Nephron (organoid): Measurements from ENCODE around the gene CERS5.

Experiments
- H3K27ac Mint-ChIP-seq, 3 experiments: 2 replicates each; pipeline ENCODE4 v1.8.0; 2020; ENCODE audit warnings: mixed read lengths in 3 of 3, mild to moderate bottlenecking in 2 of 3, moderate library complexity in 1 of 3
- H3K27me3 Mint-ChIP-seq: 2 replicates; pipeline ENCODE4 v1.8.0; 2021; ENCODE audit warnings: low read depth, mild to moderate bottlenecking, moderate library complexity, mixed read lengths
- H3K36me3 Mint-ChIP-seq: 2 replicates; pipeline ENCODE4 v1.8.0; 2020; ENCODE audit warnings: low read depth, mixed read lengths
- H3K4me1 Mint-ChIP-seq: 2 replicates; pipeline ENCODE4 v1.8.0; 2020; ENCODE audit warnings: mixed read lengths
- H3K4me3 Mint-ChIP-seq, 3 experiments: 2 replicates each; pipeline ENCODE4 v1.8.0; 2020; ENCODE audit warnings: mild to moderate bottlenecking in 3 of 3, mixed read lengths in 3 of 3, moderate library complexity in 2 of 3
- H3K9me3 Mint-ChIP-seq: 2 replicates; pipeline ENCODE4 v1.8.0; 2020; ENCODE audit warnings: mixed read lengths
- TF ChIP-seq, protein P1 (sequence below), 3 experiments: fragments of 200-600 bp; sonication (generic); IDR thresholded peaks; one replicate each; pipeline ENCODE4 v1.5.0; 2021; ENCODE audit warnings: antibody characterized with exemption in 3 of 3; ENCODE audit not compliant: unreplicated experiment in 3 of 3

The CERS5 gene

DNA sequence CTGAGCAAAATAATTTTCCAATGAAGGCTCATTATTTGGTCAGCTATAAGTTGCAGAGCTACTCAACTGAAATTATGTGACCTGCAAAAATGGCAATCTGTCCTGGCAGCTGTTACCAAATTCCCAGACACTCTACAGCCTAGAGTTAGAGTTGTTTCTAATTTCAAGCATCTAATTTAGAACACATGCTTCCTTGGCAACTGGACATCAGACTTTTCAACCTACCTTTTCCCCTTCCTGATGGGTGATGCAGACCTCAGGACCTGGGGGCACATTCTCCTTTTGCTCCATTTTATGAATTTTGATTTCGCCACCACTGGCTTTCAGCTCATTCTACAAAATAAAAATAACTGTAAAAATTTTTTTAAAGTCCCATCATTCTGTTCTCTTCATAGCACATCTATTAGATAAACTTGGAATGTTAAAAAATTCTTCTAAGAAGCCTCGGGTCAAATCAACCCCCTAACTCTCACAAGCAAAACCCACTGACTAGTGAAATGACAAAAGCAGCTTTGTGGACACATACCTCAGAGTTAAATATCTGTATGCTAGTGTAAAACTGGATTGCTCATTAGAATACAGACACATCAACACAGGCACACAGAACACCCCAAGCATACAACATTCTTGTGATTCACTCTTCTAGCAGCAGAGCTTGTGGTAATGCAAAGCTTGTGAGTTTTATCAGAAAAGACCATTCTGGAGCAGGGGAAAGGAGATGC lies 33.5 kb upstream of the CERS5 start:
- Mint-ChIP-seq H3K36me3 (peaks cover 61% of the 10 kb centered on the region), H3K4me1 (peaks cover 57% of the 10 kb centered on the region)

DNA sequence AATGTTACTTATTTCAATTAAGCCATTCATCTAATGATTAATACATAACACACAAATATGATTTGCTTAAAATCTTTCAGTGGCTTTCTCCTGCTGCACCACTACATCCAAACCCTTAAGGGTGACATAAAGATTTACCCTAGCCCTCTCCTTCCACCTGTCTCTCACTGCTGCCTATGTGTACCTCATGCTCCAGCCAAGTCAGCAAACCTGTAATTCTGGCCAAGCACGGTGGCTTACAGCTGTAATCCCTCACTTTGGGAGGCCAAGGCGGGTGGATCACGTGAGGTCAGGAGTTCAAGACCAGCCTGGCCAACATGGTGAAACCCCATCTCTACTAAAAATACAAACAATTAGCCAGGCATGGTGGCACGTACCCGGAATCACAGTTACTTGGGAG lies 31.7 kb upstream of the CERS5 start:
- Mint-ChIP-seq H3K4me3 (no peak overlapping the region), H3K4me1 (peaks cover 59% of the 10 kb centered on the region), H3K27ac (peak overlapping the region in 1 of 3 experiments; percentile 46), H3K27me3 (no peaks in the 10 kb centered on the region), H3K9me3 (no peaks in the 10 kb centered on the region), H3K36me3 (peaks cover 56% of the 10 kb centered on the region)
- TF ChIP-seq, protein P1, sequence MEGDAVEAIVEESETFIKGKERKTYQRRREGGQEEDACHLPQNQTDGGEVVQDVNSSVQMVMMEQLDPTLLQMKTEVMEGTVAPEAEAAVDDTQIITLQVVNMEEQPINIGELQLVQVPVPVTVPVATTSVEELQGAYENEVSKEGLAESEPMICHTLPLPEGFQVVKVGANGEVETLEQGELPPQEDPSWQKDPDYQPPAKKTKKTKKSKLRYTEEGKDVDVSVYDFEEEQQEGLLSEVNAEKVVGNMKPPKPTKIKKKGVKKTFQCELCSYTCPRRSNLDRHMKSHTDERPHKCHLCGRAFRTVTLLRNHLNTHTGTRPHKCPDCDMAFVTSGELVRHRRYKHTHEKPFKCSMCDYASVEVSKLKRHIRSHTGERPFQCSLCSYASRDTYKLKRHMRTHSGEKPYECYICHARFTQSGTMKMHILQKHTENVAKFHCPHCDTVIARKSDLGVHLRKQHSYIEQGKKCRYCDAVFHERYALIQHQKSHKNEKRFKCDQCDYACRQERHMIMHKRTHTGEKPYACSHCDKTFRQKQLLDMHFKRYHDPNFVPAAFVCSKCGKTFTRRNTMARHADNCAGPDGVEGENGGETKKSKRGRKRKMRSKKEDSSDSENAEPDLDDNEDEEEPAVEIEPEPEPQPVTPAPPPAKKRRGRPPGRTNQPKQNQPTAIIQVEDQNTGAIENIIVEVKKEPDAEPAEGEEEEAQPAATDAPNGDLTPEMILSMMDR (IDR thresholded peaks at IDR 0.05; ENCODE audit: unreplicated experiment in 3 of 3): no peak

More for the DNA sequence above, 33.5 kb upstream of the CERS5 start:
- H3K9me3 Mint-ChIP-seq: no peaks in the 10 kb centered on the region
- H3K4me3 Mint-ChIP-seq: no peak overlapping the region
- H3K27me3 Mint-ChIP-seq: no peaks in the 10 kb centered on the region
- H3K27ac Mint-ChIP-seq: peak overlapping the region; percentile 83 to 97 (median 92)
- TF ChIP-seq, protein P1 (IDR thresholded peaks at IDR 0.05; ENCODE audit: unreplicated experiment in 3 of 3): no peak

DNA sequence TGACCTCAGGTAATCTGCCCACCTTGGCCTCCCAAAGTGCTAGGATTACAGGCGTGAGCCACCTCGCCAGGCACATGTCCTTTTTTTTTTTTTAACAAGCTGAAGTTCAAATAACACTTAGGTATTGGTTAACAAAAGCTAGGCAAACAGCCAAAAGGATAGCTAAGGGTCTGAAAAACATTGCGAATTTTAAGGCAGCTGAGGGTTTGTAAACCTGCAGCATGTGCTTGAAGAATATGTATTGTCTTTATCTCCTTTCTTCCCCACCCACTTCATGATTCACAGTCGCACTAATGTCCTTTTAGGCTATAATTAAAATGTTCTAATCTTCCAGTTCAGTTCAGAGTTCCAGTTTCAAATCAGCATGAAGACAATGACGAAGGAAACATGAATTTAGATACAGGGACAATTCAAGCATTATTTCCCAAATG lies 30.1 kb upstream of the CERS5 start:
- Mint-ChIP-seq H3K36me3 (peaks cover 55% of the 10 kb centered on the region), H3K9me3 (no peaks in the 10 kb centered on the region), H3K27ac (peak overlapping the region in 1 of 3 experiments; percentile 65), H3K27me3 (no peaks in the 10 kb centered on the region), H3K4me1 (peaks cover 54% of the 10 kb centered on the region), H3K4me3 (peak overlapping the region in 1 of 3 experiments; percentile 23)
- TF ChIP-seq, protein P1 (IDR thresholded peaks at IDR 0.05; ENCODE audit: unreplicated experiment in 3 of 3): no peak

DNA sequence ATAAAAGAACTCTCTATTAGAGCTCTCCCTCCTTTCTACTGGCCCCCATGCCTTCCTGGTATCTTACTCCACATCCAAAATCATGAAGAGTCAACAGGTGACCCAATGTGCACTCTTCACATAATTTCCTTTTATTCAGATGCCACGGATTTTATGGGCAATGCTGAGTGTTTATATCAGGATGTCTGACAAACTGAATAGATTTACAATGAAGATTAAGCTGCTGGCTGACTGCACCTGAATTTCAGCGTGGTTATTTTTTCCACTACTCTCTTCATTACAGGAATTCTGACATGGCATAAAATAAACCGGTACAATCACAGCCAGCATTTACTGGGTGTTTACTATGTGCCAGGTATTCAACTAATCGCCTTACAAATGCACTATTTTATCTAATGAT lies 29.4 kb upstream of the CERS5 start:
- TF ChIP-seq, protein P1 (IDR thresholded peaks at IDR 0.05; ENCODE audit: unreplicated experiment in 3 of 3): no peak
- peak overlapping the region in 1 of 3 experiments; percentile 3 for H3K4me3 Mint-ChIP-seq
- no peaks in the 10 kb centered on the region for H3K9me3 Mint-ChIP-seq
- peaks cover 47% of the 10 kb centered on the region for H3K4me1 Mint-ChIP-seq
- H3K27me3 Mint-ChIP-seq: no peaks in the 10 kb centered on the region
- H3K36me3 Mint-ChIP-seq: peaks cover 53% of the 10 kb centered on the region
- peak overlapping the region; percentile 76 to 88 (median 85) for H3K27ac Mint-ChIP-seq

DNA sequence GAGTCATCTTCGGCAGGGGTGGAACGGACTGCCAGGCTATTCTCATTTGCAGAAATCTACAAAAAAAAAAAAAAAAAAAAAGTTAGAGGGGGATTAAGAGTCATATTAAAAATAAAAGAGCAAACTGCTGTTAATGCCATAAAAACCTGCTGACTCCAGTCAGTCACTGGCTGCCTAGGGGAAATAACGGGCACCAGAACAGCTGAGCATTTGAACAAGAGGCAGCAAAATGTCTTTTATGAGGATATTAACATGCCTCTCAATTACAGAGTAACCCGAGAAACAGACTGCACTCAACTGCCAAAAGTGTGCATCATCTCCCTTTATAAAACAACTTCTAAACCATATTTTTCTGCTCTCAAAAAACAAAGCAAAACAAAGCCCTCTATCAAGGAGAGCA lies 28.7 kb upstream of the CERS5 start:
- peak overlapping the region in 2 of 3 experiments; percentile 51 to 73 for H3K4me3 Mint-ChIP-seq
- peak overlapping the region; percentile 76 to 88 (median 85) for H3K27ac Mint-ChIP-seq
- TF ChIP-seq, protein P1 (IDR thresholded peaks at IDR 0.05; ENCODE audit: unreplicated experiment in 3 of 3): no peak
- no peaks in the 10 kb centered on the region for H3K9me3 Mint-ChIP-seq
- peaks cover 43% of the 10 kb centered on the region for H3K4me1 Mint-ChIP-seq
- peaks cover 52% of the 10 kb centered on the region for H3K36me3 Mint-ChIP-seq
- no peaks in the 10 kb centered on the region for H3K27me3 Mint-ChIP-seq

DNA sequence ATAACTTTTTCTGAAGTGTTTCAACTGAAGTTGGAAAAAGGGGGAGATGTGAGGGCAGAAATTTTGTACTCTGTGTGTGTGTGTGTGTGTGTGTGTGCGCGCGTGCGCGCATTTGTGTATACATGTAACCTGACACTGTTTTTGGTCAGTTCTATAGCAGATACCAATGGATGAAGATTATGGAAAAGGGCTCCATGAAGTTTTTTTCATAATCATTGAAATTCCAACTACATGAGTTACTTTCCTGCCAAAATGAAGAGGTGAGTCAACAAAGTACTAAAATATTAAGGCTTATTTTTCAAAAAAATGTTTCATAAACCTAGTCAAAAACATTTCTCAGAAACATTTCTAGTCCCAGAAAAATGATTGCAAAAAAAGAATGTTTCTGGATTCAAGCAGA lies 25.7 kb upstream of the CERS5 start:
- no peaks in the 10 kb centered on the region for H3K9me3 Mint-ChIP-seq
- no peak overlapping the region for H3K4me3 Mint-ChIP-seq
- H3K36me3 Mint-ChIP-seq: peaks cover 41% of the 10 kb centered on the region
- TF ChIP-seq, protein P1 (IDR thresholded peaks at IDR 0.05; ENCODE audit: unreplicated experiment in 3 of 3): no peak
- no peak overlapping the region for H3K27ac Mint-ChIP-seq
- peaks cover 46% of the 10 kb centered on the region for H3K4me1 Mint-ChIP-seq
- H3K27me3 Mint-ChIP-seq: no peaks in the 10 kb centered on the region
